ENCODE data around the gene COMP. TPM values are rescaled to one million over a fixed set of nuclear protein-coding genes. Genes with fewer than 3 reads are reported as not detected.

The COMP gene
- total RNA-seq, 1 experiment from 2014 or later = 0.13 TPM

DNA sequence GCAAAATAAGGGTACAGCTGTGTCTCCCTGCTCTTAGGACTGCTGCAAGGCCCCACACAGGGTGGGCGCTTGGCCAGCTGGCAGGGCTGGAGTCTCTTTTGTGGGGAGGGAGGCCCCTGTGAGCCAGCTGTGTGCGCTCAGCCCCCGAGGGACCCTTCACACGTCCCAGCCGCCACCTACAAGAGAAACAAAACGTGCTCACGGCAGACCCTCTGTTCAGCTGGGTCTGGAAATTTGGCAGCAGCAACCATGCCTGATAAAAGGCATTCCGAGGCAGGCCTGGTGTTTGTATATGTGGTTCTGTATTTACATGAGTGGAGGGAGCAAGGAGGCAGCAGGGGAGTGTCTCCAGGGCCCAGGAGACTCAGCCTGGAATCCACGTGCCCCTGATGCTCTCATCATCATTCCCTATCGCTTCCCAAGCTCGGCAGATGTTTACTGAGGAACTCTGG is 57.9 kb downstream of the COMP start:
- Mint-ChIP-seq H3K9me3 (no peaks in the 10 kb centered on the region), H3K4me3 (no peak overlapping the region), H3K27me3 (ENCODE audit: low read depth) (no peaks in the 10 kb centered on the region), H3K36me3 (no peaks in the 10 kb centered on the region), H3K27ac (peak overlapping the region; percentile 45; the same call in 1 of the 2 replicates), H3K4me1 (peaks cover 2% of the 10 kb centered on the region; the same call in 1 of the 2 replicates)
- CTCF ChIA-PET = interaction anchor here (0.6 to 1.4 kb wide), 5 partner anchors 29 to 390 kb away, joined by 3 to 6 read pairs (median 3); no protein-coding TSS in a partner anchor
- no peak for TF ChIP-seq ZNF121 (CRISPR knock-in tag; IDR thresholded peaks at IDR 0.05)
- TF ChIP-seq, protein P1, sequence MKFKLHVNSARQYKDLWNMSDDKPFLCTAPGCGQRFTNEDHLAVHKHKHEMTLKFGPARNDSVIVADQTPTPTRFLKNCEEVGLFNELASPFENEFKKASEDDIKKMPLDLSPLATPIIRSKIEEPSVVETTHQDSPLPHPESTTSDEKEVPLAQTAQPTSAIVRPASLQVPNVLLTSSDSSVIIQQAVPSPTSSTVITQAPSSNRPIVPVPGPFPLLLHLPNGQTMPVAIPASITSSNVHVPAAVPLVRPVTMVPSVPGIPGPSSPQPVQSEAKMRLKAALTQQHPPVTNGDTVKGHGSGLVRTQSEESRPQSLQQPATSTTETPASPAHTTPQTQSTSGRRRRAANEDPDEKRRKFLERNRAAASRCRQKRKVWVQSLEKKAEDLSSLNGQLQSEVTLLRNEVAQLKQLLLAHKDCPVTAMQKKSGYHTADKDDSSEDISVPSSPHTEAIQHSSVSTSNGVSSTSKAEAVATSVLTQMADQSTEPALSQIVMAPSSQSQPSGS (CRISPR knock-in tag; IDR thresholded peaks at IDR 0.05; ENCODE audit: borderline replicate concordance, low read depth) = no peak
- TF ChIP-seq, protein P2, sequence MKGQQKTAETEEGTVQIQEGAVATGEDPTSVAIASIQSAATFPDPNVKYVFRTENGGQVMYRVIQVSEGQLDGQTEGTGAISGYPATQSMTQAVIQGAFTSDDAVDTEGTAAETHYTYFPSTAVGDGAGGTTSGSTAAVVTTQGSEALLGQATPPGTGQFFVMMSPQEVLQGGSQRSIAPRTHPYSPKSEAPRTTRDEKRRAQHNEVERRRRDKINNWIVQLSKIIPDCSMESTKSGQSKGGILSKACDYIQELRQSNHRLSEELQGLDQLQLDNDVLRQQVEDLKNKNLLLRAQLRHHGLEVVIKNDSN (CRISPR knock-in tag; IDR thresholded peaks at IDR 0.05) = no peak
- no peak for TF ChIP-seq TEAD4 (CRISPR knock-in tag; IDR thresholded peaks at IDR 0.05)
- TF ChIP-seq, protein P3, sequence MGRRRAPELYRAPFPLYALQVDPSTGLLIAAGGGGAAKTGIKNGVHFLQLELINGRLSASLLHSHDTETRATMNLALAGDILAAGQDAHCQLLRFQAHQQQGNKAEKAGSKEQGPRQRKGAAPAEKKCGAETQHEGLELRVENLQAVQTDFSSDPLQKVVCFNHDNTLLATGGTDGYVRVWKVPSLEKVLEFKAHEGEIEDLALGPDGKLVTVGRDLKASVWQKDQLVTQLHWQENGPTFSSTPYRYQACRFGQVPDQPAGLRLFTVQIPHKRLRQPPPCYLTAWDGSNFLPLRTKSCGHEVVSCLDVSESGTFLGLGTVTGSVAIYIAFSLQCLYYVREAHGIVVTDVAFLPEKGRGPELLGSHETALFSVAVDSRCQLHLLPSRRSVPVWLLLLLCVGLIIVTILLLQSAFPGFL (CRISPR knock-in tag; IDR thresholded peaks at IDR 0.05; ENCODE audit: borderline replicate concordance) = no peak
- TF ChIP-seq ZNF423 (CRISPR knock-in tag; IDR thresholded peaks at IDR 0.05) = no peak
- TF ChIP-seq ZNF317 (CRISPR knock-in tag; IDR thresholded peaks at IDR 0.05; ENCODE audit: borderline replicate concordance, low read depth) = no peak
- no peak for TF ChIP-seq GRHL2 (CRISPR knock-in tag; IDR thresholded peaks at IDR 0.05; ENCODE audit: insufficient replicate concordance, severe bottlenecking)
- no peak for TF ChIP-seq ZNF396 (CRISPR knock-in tag; IDR thresholded peaks at IDR 0.05; ENCODE audit: borderline replicate concordance)
- TF ChIP-seq, protein P4, sequence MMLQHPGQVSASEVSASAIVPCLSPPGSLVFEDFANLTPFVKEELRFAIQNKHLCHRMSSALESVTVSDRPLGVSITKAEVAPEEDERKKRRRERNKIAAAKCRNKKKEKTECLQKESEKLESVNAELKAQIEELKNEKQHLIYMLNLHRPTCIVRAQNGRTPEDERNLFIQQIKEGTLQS (CRISPR knock-in tag; conservative IDR thresholded peaks at IDR 0.05) = no peak
- TF ChIP-seq SMAD4 (CRISPR knock-in tag; IDR thresholded peaks at IDR 0.05) = no peak
- TF ChIP-seq, protein P5, sequence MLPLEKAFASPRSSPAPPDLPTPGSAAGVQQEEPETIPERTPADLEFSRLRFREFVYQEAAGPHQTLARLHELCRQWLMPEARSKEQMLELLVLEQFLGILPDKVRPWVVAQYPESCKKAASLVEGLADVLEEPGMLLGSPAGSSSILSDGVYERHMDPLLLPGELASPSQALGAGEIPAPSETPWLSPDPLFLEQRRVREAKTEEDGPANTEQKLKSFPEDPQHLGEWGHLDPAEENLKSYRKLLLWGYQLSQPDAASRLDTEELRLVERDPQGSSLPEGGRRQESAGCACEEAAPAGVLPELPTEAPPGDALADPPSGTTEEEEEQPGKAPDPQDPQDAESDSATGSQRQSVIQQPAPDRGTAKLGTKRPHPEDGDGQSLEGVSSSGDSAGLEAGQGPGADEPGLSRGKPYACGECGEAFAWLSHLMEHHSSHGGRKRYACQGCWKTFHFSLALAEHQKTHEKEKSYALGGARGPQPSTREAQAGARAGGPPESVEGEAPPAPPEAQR (CRISPR knock-in tag; IDR thresholded peaks at IDR 0.05) = no peak
- TF ChIP-seq, protein P6, sequence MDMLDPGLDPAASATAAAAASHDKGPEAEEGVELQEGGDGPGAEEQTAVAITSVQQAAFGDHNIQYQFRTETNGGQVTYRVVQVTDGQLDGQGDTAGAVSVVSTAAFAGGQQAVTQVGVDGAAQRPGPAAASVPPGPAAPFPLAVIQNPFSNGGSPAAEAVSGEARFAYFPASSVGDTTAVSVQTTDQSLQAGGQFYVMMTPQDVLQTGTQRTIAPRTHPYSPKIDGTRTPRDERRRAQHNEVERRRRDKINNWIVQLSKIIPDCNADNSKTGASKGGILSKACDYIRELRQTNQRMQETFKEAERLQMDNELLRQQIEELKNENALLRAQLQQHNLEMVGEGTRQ (CRISPR knock-in tag; IDR thresholded peaks at IDR 0.05) = no peak
- TF ChIP-seq RELA (CRISPR knock-in tag; IDR thresholded peaks at IDR 0.05; ENCODE audit: borderline replicate concordance) = no peak
- ATAC-seq = no peak
- POLR2A ChIA-PET = no interaction called here
- DNase-seq (ENCODE audit: low spot score) = no peak

Other genes with a start within 250 kb of the COMP start
- gene FKBP8, start 247.7 kb downstream of the COMP start, total RNA-seq (2021) = 345 to 423 TPM (median 410 TPM) in 3 replicates
- 136 to 155 TPM (median 154 TPM) in 3 replicates for gene KXD1, start 233.4 kb downstream of the COMP start, total RNA-seq (2021)
- 1,300 to 1,361 TPM (median 1,328 TPM) in 3 replicates for gene UBA52, start 219.4 kb downstream of the COMP start, total RNA-seq (2021)
- 90.2 to 107 TPM (median 99.0 TPM) in 3 replicates for gene REX1BD, start 202.5 kb downstream of the COMP start, total RNA-seq (2021)
- 36.4 to 55.8 TPM (median 51.4 TPM) in 3 replicates for gene CRLF1, start 184.5 kb downstream of the COMP start, total RNA-seq (2021)
- gene TMEM59L, start 178.4 kb downstream of the COMP start, total RNA-seq (2021) = 14.8 to 30.0 TPM (median 27.3 TPM) in 3 replicates
- 13.1 to 14.2 TPM (median 14.2 TPM) in 3 replicates for gene KLHL26, start 154.3 kb downstream of the COMP start, total RNA-seq (2021)
- gene CRTC1, start 107.6 kb downstream of the COMP start, total RNA-seq (2021) = 12.3 to 17.0 TPM (median 16.3 TPM) in 3 replicates
- gene UPF1, start 40.7 kb upstream of the COMP start, total RNA-seq (2021) = 77.3 to 82.5 TPM (median 81.9 TPM) in 3 replicates
- 14.7 to 24.5 TPM (median 22.6 TPM) in 3 replicates for gene CERS1, start 104.9 kb upstream of the COMP start, total RNA-seq (2021)
- gene COPE, start 128.1 kb upstream of the COMP start, total RNA-seq (2021) = 224 to 240 TPM (median 228 TPM) in 3 replicates
- 30.1 to 47.9 TPM (median 36.4 TPM) in 3 replicates for gene DDX49, start 128.4 kb upstream of the COMP start, total RNA-seq (2021)
- gene HOMER3, start 149.9 kb upstream of the COMP start, total RNA-seq (2021) = 28.2 to 32.4 TPM (median 32.2 TPM) in 3 replicates
- 156 to 160 TPM (median 156 TPM) in 3 replicates for gene SUGP2, start 242.2 kb upstream of the COMP start, total RNA-seq (2021)
- 47.9 to 58.8 TPM (median 49.9 TPM) in 3 replicates for gene ARMC6, start 242.3 kb upstream of the COMP start, total RNA-seq (2021)

All from WTC11 (cell line).